Measurements from ENCODE around the gene COG4. TPM values are rescaled to one million over a fixed set of nuclear protein-coding genes. Genes with fewer than 3 reads are reported as not detected.

Gene COG4
- total RNA-seq, 1 experiment from 2014 or later = 45.4 TPM

DNA sequence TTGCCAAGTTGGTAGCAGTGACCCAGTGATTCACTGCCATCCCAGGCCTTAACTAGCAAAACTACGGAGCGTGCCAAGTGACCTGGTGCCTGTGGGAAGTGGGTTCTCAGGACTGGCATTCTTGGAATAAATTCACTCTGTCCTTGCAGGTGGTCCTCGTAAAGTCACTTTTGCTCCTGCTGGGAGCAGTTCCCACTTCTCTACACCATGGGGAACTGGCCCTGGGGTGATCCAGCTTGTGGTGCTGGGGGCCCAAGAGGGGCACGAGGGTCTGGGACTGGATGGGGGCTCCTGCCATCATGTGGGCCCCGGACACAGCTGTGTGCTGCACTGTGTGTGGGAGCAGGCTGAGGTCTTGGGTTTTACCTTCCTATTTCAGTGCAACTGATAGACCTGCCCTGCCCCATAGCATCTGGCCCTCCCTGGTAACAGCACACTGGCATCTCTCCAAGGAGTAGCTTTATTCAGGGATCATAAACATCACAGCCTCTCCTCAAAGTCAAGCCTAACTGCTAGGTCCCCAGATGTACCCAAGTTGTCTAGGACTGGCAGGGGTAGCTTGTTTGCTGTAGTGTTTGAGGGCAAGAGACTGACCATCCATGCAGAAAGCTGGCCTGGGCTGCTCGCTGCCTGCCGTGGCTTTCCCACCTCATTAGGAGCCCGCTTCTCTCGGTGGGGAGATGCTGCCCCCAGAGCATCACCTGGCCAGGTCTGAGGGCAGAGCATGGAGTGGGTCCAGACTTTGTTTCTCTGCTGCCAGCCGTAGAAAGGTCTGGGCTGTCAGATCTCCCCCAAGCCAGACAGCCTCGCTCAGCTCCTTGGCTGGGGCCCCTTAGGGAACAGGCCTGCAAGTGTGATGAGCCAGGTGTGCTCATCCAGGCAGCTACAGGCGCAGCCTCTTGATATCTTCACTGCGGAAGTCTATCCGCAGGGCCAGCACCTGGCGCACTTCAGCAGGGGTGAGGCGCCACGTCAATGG, 42.9 kb downstream of the COG4 start:
- no peaks in the 10 kb centered on the region for H3K27me3 ChIP-seq (ENCODE audit: control insufficient read depth, insufficient read depth, low read length)
- H3K4me3 ChIP-seq (ENCODE audit: low read depth in 2 of 2, low read length in 2 of 2) = no peak overlapping the region
- in situ Hi-C loops (cut with HindIII; ENCODE audit: low pct_unique_long_range_greater_than_20kb, low sequenced_read_pairs) = no loop called here
- CTCF ChIA-PET = no interaction called here
- no peaks in the 10 kb centered on the region for H3K36me3 ChIP-seq (ENCODE audit: control insufficient read depth, insufficient read depth, low read length)
- H3K9me3 ChIP-seq (ENCODE audit: control insufficient read depth, insufficient read depth, low read depth, low read length) = no peaks in the 10 kb centered on the region
- BruUV-seq (replicated peaks) = TSS peak; percentile 57
- TF ChIP-seq TCF7L2 (IDR thresholded peaks at IDR 0.05; ENCODE audit: low read depth, low read length) = no peak
- no peak for TF ChIP-seq SIN3A (IDR thresholded peaks at IDR 0.05; ENCODE audit: borderline replicate concordance, insufficient read depth, low read depth, low read length)
- no peak for TF ChIP-seq REST (IDR thresholded peaks at IDR 0.05; ENCODE audit: insufficient read depth in 1 of 2, low read depth in 2 of 2, low read length in 1 of 2)
- TF ChIP-seq POLR2AphosphoS5 (IDR thresholded peaks at IDR 0.05; ENCODE audit: low read depth, low read length) = no peak
- no peak for TF ChIP-seq CTCF (IDR thresholded peaks at IDR 0.05)
- H3K4me1 ChIP-seq (ENCODE audit: control insufficient read depth, insufficient read depth, low read length) = peaks cover 11% of the 10 kb centered on the region
- intact Hi-C loops (cut with micrococcal nuclease; ENCODE audit: unreplicated experiment) = no loop called here
- ATAC-seq = no peak
- POLR2A ChIA-PET = no interaction called here
- H3K27ac ChIP-seq (ENCODE audit: low read length) = no peak overlapping the region
- DNase-seq (ENCODE audit: low read depth, low spot score) = no peak

DNA sequence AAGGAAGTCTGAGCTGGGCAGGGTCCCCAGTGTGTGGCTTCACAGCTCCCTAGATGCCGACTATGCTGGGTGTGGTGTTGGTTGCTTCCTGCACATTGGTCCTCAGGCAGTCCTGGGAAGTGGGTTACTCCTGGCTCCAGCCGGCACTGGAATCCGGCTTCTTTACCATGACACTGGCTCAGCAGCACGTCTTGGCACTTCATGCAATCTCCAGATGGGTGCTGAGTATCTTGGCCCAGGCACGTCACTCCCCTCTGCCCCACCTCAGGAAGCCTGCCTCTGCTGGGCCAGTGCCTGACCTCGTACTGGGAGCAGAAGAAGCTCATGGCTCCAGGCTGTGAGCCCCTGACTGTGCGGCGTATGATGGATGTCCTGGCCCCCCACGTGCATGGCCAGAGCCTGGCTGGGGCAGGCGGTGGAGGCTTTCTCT, 44.4 kb downstream of the COG4 start:
- no TSS peak for BruUV-seq (replicated peaks)
- ChIA-PET POLR2A (no interaction called here), CTCF (no interaction called here)
- Histone ChIP-seq H3K9me3 (ENCODE audit: control insufficient read depth, insufficient read depth, low read depth, low read length) (no peaks in the 10 kb centered on the region), H3K4me1 (ENCODE audit: control insufficient read depth, insufficient read depth, low read length) (peaks cover 11% of the 10 kb centered on the region), H3K27me3 (ENCODE audit: control insufficient read depth, insufficient read depth, low read length) (no peaks in the 10 kb centered on the region), H3K4me3 (ENCODE audit: low read depth in 2 of 2, low read length in 2 of 2) (no peak overlapping the region), H3K27ac (ENCODE audit: low read length) (no peak overlapping the region), H3K36me3 (ENCODE audit: control insufficient read depth, insufficient read depth, low read length) (no peaks in the 10 kb centered on the region)
- DNase-seq (ENCODE audit: low read depth, low spot score) = no peak
- in situ Hi-C loops (cut with HindIII; ENCODE audit: low pct_unique_long_range_greater_than_20kb, low sequenced_read_pairs) (no loop called here), intact Hi-C loops (cut with micrococcal nuclease; ENCODE audit: unreplicated experiment) (no loop called here)
- TF ChIP-seq SIN3A (IDR thresholded peaks at IDR 0.05; ENCODE audit: borderline replicate concordance, insufficient read depth, low read depth, low read length) (no peak), CTCF (IDR thresholded peaks at IDR 0.05) (no peak), TCF7L2 (IDR thresholded peaks at IDR 0.05; ENCODE audit: low read depth, low read length) (no peak), REST (IDR thresholded peaks at IDR 0.05; ENCODE audit: insufficient read depth in 1 of 2, low read depth in 2 of 2, low read length in 1 of 2) (no peak), POLR2AphosphoS5 (IDR thresholded peaks at IDR 0.05; ENCODE audit: low read depth, low read length) (no peak)
- no peak for ATAC-seq
